Dendritic cell treated with granulocyte-macrophage colony-stimulating factor and Interleukin-4, amounts not matched to agents 40 ng/mL and 50 ng/mL, for 4 days (primary cell): ENCODE data around the gene CD163L1.
A peak's percentile ranks its signal among the peaks of the same experiment; 100 is the strongest.
"Not testable (repeated sequence)": the region's sequence is repeated elsewhere in the genome, so short reads cannot be mapped to it uniquely, and the experiment has no call there.

Experiments
- H3K27ac Mint-ChIP-seq: one replicate; pipeline ENCODE4 v1.8.0; 2022; ENCODE audit warnings: mild to moderate bottlenecking, mixed read lengths
- H3K27me3 Mint-ChIP-seq: one replicate; pipeline ENCODE4 v1.8.0; 2022; ENCODE audit warnings: mild to moderate bottlenecking, mixed read lengths
- H3K36me3 Mint-ChIP-seq: one replicate; pipeline ENCODE4 v1.8.0; 2022; ENCODE audit warnings: low read depth, mixed read lengths
- H3K4me1 Mint-ChIP-seq: one replicate; pipeline ENCODE4 v1.8.0; 2022; ENCODE audit warnings: low read depth, mixed read lengths
- H3K4me3 Mint-ChIP-seq: one replicate; pipeline ENCODE4 v1.8.0; 2022; ENCODE audit warnings: mild to moderate bottlenecking, moderate library complexity, mixed read lengths
- H3K9me3 Mint-ChIP-seq: one replicate; pipeline ENCODE4 v1.8.0; 2022; ENCODE audit warnings: mixed read lengths
- intact Hi-C: fragments of 100-400 bp; cut with micrococcal nuclease; formaldehyde crosslinking; loops from one replicate; pipeline ENCODE4 v1.15.0; 2022

CD163L1 gene

GRCh38 chr12:7439579-7440505, 4.1 kb downstream of the CD163L1 start:
- peak overlapping the region; percentile 45 for H3K27ac Mint-ChIP-seq
- peaks cover 30% of the 10 kb centered on the region for H3K27me3 Mint-ChIP-seq
- peak overlapping the region; percentile 71 for H3K4me3 Mint-ChIP-seq
- H3K36me3 Mint-ChIP-seq, result peaks cover 28% of the 10 kb centered on the region
- intact Hi-C loops, result loop anchor here (10.0 kb wide), 1 partner anchor 65 kb away; the partner anchor contains the start of gene CD163
- peaks cover 37% of the 10 kb centered on the region for H3K4me1 Mint-ChIP-seq
- H3K9me3 Mint-ChIP-seq, result peaks cover 8% of the 10 kb centered on the region

- H3K9me3 Mint-ChIP-seq, H3K4me3 Mint-ChIP-seq, intact Hi-C loops: not testable (repeated sequence)
- Mint-ChIP-seq H3K4me1 (peaks cover 28% of the 10 kb centered on the region), H3K36me3 (peaks cover 28% of the 10 kb centered on the region), H3K27me3 (peaks cover 30% of the 10 kb centered on the region), H3K27ac (peak overlapping the region; percentile 45)
These were observed 5.5 kb downstream of the CD163L1 start for GRCh38 chr12:7438291-7438995.

- Mint-ChIP-seq H3K36me3 (peaks cover 28% of the 10 kb centered on the region), H3K27me3 (peaks cover 30% of the 10 kb centered on the region), H3K4me1 (peaks cover 28% of the 10 kb centered on the region)
- H3K27ac Mint-ChIP-seq, H3K4me3 Mint-ChIP-seq, H3K9me3 Mint-ChIP-seq, intact Hi-C loops: not testable (repeated sequence)
These were observed 6.5 kb downstream of the CD163L1 start for GRCh38 chr12:7437494-7437893.

- H3K27ac Mint-ChIP-seq, result no peak overlapping the region
These were observed 9.3 kb downstream of the CD163L1 start for GRCh38 chr12:7434670-7435069.

GRCh38 chr12:7433276-7433822, 10.6 kb downstream of the CD163L1 start:
- H3K9me3 Mint-ChIP-seq, result no peaks in the 10 kb centered on the region
- H3K27ac Mint-ChIP-seq, result no peak overlapping the region
- H3K4me3 Mint-ChIP-seq, result no peak overlapping the region
- no peaks in the 10 kb centered on the region for H3K4me1 Mint-ChIP-seq
- H3K27me3 Mint-ChIP-seq, result peaks cover 3% of the 10 kb centered on the region
- peaks cover 13% of the 10 kb centered on the region for H3K36me3 Mint-ChIP-seq
- intact Hi-C loops, result no loop called here

More at GRCh38 chr12:7434670-7435069, 9.3 kb downstream of the CD163L1 start:
- H3K27me3 Mint-ChIP-seq, result peaks cover 15% of the 10 kb centered on the region
- intact Hi-C loops, result no loop called here
- H3K9me3 Mint-ChIP-seq, result peaks cover 3% of the 10 kb centered on the region
- H3K4me1 Mint-ChIP-seq, result peaks cover 13% of the 10 kb centered on the region
- no peak overlapping the region for H3K4me3 Mint-ChIP-seq
- H3K36me3 Mint-ChIP-seq, result peaks cover 8% of the 10 kb centered on the region

GRCh38 chr12:7431993-7432685, 11.8 kb downstream of the CD163L1 start:
- Mint-ChIP-seq H3K27me3 (peaks cover 3% of the 10 kb centered on the region), H3K36me3 (peaks cover 15% of the 10 kb centered on the region), H3K27ac (no peak overlapping the region), H3K4me3 (no peak overlapping the region), H3K4me1 (no peaks in the 10 kb centered on the region), H3K9me3 (no peaks in the 10 kb centered on the region)
- intact Hi-C loops, result no loop called here

GRCh38 chr12:7411343-7411742, 32.6 kb downstream of the CD163L1 start:
- no peaks in the 10 kb centered on the region for H3K27me3 Mint-ChIP-seq
- peaks cover 9% of the 10 kb centered on the region for H3K4me1 Mint-ChIP-seq
- no peak overlapping the region for H3K27ac Mint-ChIP-seq
- no peaks in the 10 kb centered on the region for H3K9me3 Mint-ChIP-seq
- no peak overlapping the region for H3K4me3 Mint-ChIP-seq
- H3K36me3 Mint-ChIP-seq, result no peaks in the 10 kb centered on the region
- intact Hi-C loops, result no loop called here

GRCh38 chr12:7404275-7404674, 39.7 kb downstream of the CD163L1 start:
- Mint-ChIP-seq H3K4me3 (no peak overlapping the region), H3K27ac (no peak overlapping the region), H3K36me3 (peaks cover 13% of the 10 kb centered on the region), H3K9me3 (peaks cover 6% of the 10 kb centered on the region), H3K27me3 (no peaks in the 10 kb centered on the region), H3K4me1 (no peaks in the 10 kb centered on the region)
- intact Hi-C loops, result no loop called here

GRCh38 chr12:7403466-7403865, 40.5 kb downstream of the CD163L1 start:
- peaks cover 21% of the 10 kb centered on the region for H3K36me3 Mint-ChIP-seq
- H3K27me3 Mint-ChIP-seq, result peaks cover 2% of the 10 kb centered on the region
- H3K4me1 Mint-ChIP-seq, result no peaks in the 10 kb centered on the region
- intact Hi-C loops, result no loop called here
- no peak overlapping the region for H3K27ac Mint-ChIP-seq
- no peak overlapping the region for H3K4me3 Mint-ChIP-seq
- peaks cover 10% of the 10 kb centered on the region for H3K9me3 Mint-ChIP-seq

GRCh38 chr12:7399089-7399488, 44.9 kb downstream of the CD163L1 start:
- Mint-ChIP-seq H3K36me3 (peaks cover 53% of the 10 kb centered on the region), H3K9me3 (peaks cover 10% of the 10 kb centered on the region), H3K27ac (no peak overlapping the region), H3K27me3 (peaks cover 3% of the 10 kb centered on the region), H3K4me1 (no peaks in the 10 kb centered on the region), H3K4me3 (no peak overlapping the region)
- intact Hi-C loops, result no loop called here

GRCh38 chr12:7396418-7396817, 47.5 kb downstream of the CD163L1 start:
- Mint-ChIP-seq H3K4me1 (no peaks in the 10 kb centered on the region), H3K27ac (no peak overlapping the region), H3K9me3 (peaks cover 10% of the 10 kb centered on the region), H3K4me3 (no peak overlapping the region), H3K36me3 (peaks cover 69% of the 10 kb centered on the region), H3K27me3 (peaks cover 5% of the 10 kb centered on the region)
- intact Hi-C loops, result no loop called here

- Mint-ChIP-seq H3K27me3 (peaks cover 5% of the 10 kb centered on the region), H3K4me3 (no peak overlapping the region), H3K27ac (no peak overlapping the region), H3K36me3 (peaks cover 69% of the 10 kb centered on the region), H3K4me1 (no peaks in the 10 kb centered on the region), H3K9me3 (peaks cover 10% of the 10 kb centered on the region)
- intact Hi-C loops, result no loop called here
These were observed 48.0 kb downstream of the CD163L1 start for GRCh38 chr12:7395950-7396349.

GRCh38 chr12:7387289-7387688, 56.7 kb downstream of the CD163L1 start:
- intact Hi-C loops, result no loop called here
- Mint-ChIP-seq H3K9me3 (peaks cover 17% of the 10 kb centered on the region), H3K27me3 (peaks cover 4% of the 10 kb centered on the region)

More at GRCh38 chr12:7387289-7387688, 56.7 kb downstream of the CD163L1 start:
- Mint-ChIP-seq H3K4me3 (no peak overlapping the region), H3K36me3 (peaks cover 42% of the 10 kb centered on the region), H3K27ac (no peak overlapping the region), H3K4me1 (no peaks in the 10 kb centered on the region)
